K562 (cell line): ENCODE results near the gene HOXB4. TPM values are rescaled to one million over a fixed set of nuclear protein-coding genes. Genes with fewer than 3 reads are reported as not detected.
A peak's percentile ranks its signal among the peaks of the same experiment; 100 is the strongest.

ENCODE experiments used
- DPF2 ChIP-seq: fragments of 450-650 bp; IDR thresholded peaks from 2 replicates; pipeline ENCODE4 v1.6.1; 2016
- GABPB1 ChIP-seq: sonication (generic); formaldehyde crosslinking; IDR thresholded peaks from 2 replicates; pipeline ENCODE4 v1.8.0; 2022; ENCODE audit warnings: mild to moderate bottlenecking, missing genetic modification reagents
- HDAC8 ChIP-seq: fragments of 450-650 bp; IDR thresholded peaks from 2 replicates; pipeline ENCODE4 v1.6.1; 2016; ENCODE audit warnings: mild to moderate bottlenecking, missing genetic modification characterization, moderate library complexity, missing compliant biosample characterization
- HMGN3 ChIP-seq: IDR thresholded peaks from 2 replicates; pipeline ENCODE4 v1.6.1; 2011; ENCODE audit warnings: borderline replicate concordance, low read depth, mild to moderate bottlenecking, mixed read lengths, low read length; ENCODE audit not compliant: insufficient read length; ENCODE audit errors: extremely low read depth
- MAZ ChIP-seq, 2 experiments: fragments of 450-650 bp in 1 of 2; sonication (generic) in 1 of 2; formaldehyde crosslinking; IDR thresholded peaks in 1 of 2; conservative IDR thresholded peaks in 1 of 2; 2 replicates each; pipeline versions ENCODE4 v1.4.0 to v1.5.0; 2020; ENCODE audit warnings: mild to moderate bottlenecking in 1 of 2, missing genetic modification reagents in 1 of 2
- POLR2B ChIP-seq: fragments of 450-650 bp; IDR thresholded peaks from 2 replicates; pipeline ENCODE4 v1.6.1; 2018; ENCODE audit warnings: low read depth; ENCODE audit not compliant: partially characterized antibody
- TAF1 ChIP-seq: IDR thresholded peaks from 2 replicates; pipeline ENCODE4 v1.6.1; 2011; ENCODE audit warnings: mild to moderate bottlenecking, low read length, moderate library complexity; ENCODE audit not compliant: insufficient read depth, control insufficient read depth, severe bottlenecking; ENCODE audit errors: extremely low read depth
- TRIM28 ChIP-seq: fragments of 450-650 bp; IDR thresholded peaks from 2 replicates; pipeline ENCODE4 v1.6.1; 2017
- ZNF316 ChIP-seq: fragments of 450-650 bp; IDR thresholded peaks from 2 replicates; pipeline ENCODE4 v1.6.1; 2016
- polyA plus RNA-seq, 8 experiments: library from polyadenylated mRNA; depleted of rRNA in 4 of 8; stranded (reverse) in 5 of 8; unstranded in 3 of 8; fragments of >200 nt; fragmentation: Nextera tagmentation in 2 of 8; fragmentation: Illumina TruSeq in 1 of 8; extraction: Ambion mirVana in 2 of 8; extraction: Trizol in 1 of 8; gene quantifications; 2 replicates each; pipeline versions ENCODE4 v1.2.1 to v1.2.3, GENCODE V29; 2011 to 2014; ENCODE audit warnings: inconsistent platforms in 1 of 8, missing spikeins in 1 of 8
- total RNA-seq, 7 experiments: library from RNA; depleted of rRNA in 6 of 7; stranded (reverse); fragments of >200 nt in 6 of 7; fragmentation: Illumina TruSeq in 2 of 7; extraction: Trizol in 2 of 7; gene quantifications; 2 replicates each; pipeline versions ENCODE4 v1.2.1 to v1.2.3, GENCODE V29; 2011 to 2021; ENCODE audit warnings: low replicate concordance in 1 of 7
- TF ChIP-seq, protein P1 (sequence below), 2 experiments: fragments of 450-650 bp; conservative IDR thresholded peaks; 2 replicates each; pipeline ENCODE4 v1.6.1; 2017; ENCODE audit warnings: mild to moderate bottlenecking in 2 of 2, moderate library complexity in 2 of 2
- TF ChIP-seq, protein P2 (sequence below): fragments of 450-650 bp; IDR thresholded peaks from 2 replicates; pipeline ENCODE4 v1.6.1; 2018; ENCODE audit not compliant: partially characterized antibody
- TF ChIP-seq, protein P3 (sequence below), 2 experiments: IDR thresholded peaks in 1 of 2; conservative IDR thresholded peaks in 1 of 2; 2 replicates each; pipeline ENCODE4 v1.6.1; 2016; ENCODE audit warnings: low read depth in 2 of 2, mild to moderate bottlenecking in 1 of 2, missing compliant biosample characterization in 1 of 2, missing genetic modification characterization in 1 of 2, moderate library complexity in 1 of 2
- TF ChIP-seq, protein P4 (sequence below): sonication (generic); formaldehyde crosslinking; IDR thresholded peaks from 2 replicates; pipeline ENCODE4 v1.8.0; 2022; ENCODE audit warnings: mild to moderate bottlenecking, missing genetic modification reagents
- TF ChIP-seq, protein P5 (sequence below): fragments of 250-450 bp; sonication (Bioruptor Pico); IDR thresholded peaks from 2 replicates; pipeline ENCODE4 v1.5.0; 2022; ENCODE audit warnings: mild to moderate bottlenecking

Gene HOXB4
- total and polyA plus RNA-seq, 9 of the 15 experiments (the other 6 are each of a cell fraction or from before 2014, with no cell fraction given) = 1.6 to 34.9 (median 14.9) TPM

DNA sequence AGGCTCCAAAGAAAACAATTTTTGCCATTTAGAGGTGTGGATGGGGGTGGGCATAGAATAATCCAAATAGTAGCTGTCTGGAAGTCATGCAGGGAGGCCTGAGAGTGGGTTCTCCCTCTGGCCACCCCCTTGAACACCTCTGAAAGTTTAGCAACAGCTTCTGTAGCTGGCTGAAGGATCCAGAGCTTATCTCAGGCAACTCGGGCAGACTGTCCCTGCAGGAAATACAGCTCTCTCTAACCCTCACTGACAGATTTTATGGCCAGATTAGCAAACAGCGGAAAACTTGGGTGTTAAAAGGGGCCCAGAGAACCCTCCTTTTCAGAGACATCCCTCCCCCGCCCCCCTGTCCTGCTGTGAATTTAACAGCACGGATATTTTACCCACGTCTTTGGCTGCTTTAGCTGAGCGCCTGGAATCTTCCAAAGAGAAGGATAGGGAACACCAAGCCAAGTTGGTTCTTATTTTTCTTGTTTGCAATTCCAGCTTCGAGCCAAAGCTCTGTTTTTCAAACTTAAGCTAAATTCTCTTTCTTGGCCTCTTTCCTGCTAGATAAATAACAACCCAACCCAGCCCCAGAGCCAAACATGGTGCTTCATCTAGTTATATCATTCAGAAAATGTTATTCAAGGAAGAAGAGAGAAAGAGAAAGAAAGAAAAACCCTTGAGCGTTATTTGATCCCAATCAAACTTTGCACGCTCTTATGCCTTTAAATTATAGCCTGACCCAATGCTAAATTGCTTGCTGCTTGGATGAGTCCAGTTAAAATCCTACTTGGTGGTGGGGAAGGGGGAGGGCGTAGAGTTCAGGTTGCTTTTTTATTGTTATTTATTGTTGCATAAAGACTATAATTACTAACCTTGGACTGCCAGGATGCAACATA, 31.0 kb downstream of the HOXB4 start (continued):
- peak; percentile 82; the same call in 1 of the 2 replicates for TF ChIP-seq DPF2
- TF ChIP-seq, protein P1, sequence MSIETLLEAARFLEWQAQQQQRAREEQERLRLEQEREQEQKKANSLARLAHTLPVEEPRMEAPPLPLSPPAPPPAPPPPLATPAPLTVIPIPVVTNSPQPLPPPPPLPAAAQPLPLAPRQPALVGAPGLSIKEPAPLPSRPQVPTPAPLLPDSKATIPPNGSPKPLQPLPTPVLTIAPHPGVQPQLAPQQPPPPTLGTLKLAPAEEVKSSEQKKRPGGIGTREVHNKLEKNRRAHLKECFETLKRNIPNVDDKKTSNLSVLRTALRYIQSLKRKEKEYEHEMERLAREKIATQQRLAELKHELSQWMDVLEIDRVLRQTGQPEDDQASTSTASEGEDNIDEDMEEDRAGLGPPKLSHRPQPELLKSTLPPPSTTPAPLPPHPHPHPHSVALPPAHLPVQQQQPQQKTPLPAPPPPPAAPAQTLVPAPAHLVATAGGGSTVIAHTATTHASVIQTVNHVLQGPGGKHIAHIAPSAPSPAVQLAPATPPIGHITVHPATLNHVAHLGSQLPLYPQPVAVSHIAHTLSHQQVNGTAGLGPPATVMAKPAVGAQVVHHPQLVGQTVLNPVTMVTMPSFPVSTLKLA (conservative IDR thresholded peaks at IDR 0.05) = 0 out of 4 replicates have a peak, but pooled peaks of 1 of the 2 experiments have one; percentile 40
- no peak for TF ChIP-seq ZNF316
- no peak for TF ChIP-seq TRIM28
- TF ChIP-seq, protein P2, sequence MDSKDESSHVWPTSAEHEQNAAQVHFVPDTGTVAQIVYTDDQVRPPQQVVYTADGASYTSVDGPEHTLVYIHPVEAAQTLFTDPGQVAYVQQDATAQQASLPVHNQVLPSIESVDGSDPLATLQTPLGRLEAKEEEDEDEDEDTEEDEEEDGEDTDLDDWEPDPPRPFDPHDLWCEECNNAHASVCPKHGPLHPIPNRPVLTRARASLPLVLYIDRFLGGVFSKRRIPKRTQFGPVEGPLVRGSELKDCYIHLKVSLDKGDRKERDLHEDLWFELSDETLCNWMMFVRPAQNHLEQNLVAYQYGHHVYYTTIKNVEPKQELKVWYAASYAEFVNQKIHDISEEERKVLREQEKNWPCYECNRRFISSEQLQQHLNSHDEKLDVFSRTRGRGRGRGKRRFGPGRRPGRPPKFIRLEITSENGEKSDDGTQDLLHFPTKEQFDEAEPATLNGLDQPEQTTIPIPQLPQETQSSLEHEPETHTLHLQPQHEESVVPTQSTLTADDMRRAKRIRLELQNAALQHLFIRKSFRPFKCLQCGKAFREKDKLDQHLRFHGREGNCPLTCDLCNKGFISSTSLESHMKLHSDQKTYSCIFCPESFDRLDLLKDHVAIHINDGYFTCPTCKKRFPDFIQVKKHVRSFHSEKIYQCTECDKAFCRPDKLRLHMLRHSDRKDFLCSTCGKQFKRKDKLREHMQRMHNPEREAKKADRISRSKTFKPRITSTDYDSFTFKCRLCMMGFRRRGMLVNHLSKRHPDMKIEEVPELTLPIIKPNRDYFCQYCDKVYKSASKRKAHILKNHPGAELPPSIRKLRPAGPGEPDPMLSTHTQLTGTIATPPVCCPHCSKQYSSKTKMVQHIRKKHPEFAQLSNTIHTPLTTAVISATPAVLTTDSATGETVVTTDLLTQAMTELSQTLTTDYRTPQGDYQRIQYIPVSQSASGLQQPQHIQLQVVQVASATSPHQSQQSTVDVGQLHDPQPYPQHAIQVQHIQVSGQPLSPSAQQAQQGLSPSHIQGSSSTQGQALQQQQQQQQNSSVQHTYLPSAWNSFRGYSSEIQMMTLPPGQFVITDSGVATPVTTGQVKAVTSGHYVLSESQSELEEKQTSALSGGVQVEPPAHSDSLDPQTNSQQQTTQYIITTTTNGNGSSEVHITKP = peak; percentile 87
- TF ChIP-seq, protein P3, sequence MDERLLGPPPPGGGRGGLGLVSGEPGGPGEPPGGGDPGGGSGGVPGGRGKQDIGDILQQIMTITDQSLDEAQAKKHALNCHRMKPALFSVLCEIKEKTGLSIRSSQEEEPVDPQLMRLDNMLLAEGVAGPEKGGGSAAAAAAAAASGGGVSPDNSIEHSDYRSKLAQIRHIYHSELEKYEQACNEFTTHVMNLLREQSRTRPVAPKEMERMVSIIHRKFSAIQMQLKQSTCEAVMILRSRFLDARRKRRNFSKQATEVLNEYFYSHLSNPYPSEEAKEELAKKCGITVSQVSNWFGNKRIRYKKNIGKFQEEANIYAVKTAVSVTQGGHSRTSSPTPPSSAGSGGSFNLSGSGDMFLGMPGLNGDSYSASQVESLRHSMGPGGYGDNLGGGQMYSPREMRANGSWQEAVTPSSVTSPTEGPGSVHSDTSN (CRISPR knock-in tag; IDR thresholded peaks at IDR 0.05; ENCODE audit: low read depth) = no peak
- TF ChIP-seq, protein P3 (tag; conservative IDR thresholded peaks at IDR 0.05; ENCODE audit: low read depth) = peak; percentile 86
- peak; percentile 37 to 88 for TF ChIP-seq MAZ (CRISPR knock-in tag; conservative IDR thresholded peaks at IDR 0.05 in 1 of 2, IDR thresholded peaks at IDR 0.05 in 1 of 2)
- TF ChIP-seq, protein P4, sequence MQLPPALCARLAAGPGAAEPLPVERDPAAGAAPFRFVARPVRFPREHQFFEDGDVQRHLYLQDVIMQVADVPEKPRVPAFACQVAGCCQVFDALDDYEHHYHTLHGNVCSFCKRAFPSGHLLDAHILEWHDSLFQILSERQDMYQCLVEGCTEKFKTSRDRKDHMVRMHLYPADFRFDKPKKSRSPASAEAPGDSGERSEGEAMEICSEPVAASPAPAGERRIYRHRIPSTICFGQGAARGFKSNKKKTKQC (CRISPR knock-in tag) = no peak
- TF ChIP-seq TAF1 = peak; percentile 83
- TF ChIP-seq HDAC8 (tag) = no peak
- no peak for TF ChIP-seq HMGN3
- TF ChIP-seq, protein P5, sequence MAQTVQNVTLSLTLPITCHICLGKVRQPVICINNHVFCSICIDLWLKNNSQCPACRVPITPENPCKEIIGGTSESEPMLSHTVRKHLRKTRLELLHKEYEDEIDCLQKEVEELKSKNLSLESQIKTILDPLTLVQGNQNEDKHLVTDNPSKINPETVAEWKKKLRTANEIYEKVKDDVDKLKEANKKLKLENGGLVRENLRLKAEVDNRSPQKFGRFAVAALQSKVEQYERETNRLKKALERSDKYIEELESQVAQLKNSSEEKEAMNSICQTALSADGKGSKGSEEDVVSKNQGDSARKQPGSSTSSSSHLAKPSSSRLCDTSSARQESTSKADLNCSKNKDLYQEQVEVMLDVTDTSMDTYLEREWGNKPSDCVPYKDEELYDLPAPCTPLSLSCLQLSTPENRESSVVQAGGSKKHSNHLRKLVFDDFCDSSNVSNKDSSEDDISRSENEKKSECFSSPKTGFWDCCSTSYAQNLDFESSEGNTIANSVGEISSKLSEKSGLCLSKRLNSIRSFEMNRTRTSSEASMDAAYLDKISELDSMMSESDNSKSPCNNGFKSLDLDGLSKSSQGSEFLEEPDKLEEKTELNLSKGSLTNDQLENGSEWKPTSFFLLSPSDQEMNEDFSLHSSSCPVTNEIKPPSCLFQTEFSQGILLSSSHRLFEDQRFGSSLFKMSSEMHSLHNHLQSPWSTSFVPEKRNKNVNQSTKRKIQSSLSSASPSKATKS (CRISPR knock-in tag) = 0 out of 2 replicates have a peak, but pooled peaks have one; percentile 16
- peak; percentile 70 for TF ChIP-seq POLR2B
- TF ChIP-seq GABPB1 = no peak
